ENCODE results near the gene SPATA12. TPM values are rescaled to one million over a fixed set of nuclear protein-coding genes. Genes with fewer than 3 reads are reported as not detected.

SPATA12 gene
- total RNA-seq, 1 experiment from 2014 or later: 0.22 TPM

DNA sequence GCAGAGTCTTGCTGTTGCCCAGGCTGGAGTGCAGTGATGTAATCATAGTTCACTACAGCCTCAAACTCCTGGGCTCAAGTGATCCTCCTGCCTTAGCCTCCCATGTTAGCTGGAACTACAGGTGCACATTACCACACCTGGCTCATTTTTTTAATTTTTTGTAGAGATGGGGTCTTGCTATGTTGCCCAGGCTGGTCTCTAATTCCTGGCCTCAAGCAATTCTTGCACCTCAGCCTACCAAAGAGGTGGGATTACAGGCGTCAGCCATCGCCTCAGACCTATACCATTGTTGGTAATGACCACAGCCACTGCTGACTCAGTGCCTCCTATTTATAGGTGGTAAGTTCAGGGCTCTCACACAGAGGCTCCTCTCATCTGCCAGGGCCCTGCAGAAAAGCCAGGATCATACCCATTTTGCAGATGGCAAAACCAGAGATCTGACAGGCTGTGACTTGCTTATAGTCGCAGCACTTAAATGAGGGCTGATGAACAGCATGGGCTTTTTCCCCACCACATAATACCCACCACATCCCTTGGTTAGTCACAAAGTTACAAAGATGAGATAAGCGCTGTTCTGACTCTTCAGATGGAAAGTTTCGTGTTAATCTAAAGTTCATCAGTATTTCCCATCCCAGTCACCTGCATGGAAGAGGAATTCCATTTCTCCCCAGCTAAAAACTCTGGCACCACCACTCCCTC is 21.8 kb upstream of the SPATA12 start:
- TF ChIP-seq, protein P1, sequence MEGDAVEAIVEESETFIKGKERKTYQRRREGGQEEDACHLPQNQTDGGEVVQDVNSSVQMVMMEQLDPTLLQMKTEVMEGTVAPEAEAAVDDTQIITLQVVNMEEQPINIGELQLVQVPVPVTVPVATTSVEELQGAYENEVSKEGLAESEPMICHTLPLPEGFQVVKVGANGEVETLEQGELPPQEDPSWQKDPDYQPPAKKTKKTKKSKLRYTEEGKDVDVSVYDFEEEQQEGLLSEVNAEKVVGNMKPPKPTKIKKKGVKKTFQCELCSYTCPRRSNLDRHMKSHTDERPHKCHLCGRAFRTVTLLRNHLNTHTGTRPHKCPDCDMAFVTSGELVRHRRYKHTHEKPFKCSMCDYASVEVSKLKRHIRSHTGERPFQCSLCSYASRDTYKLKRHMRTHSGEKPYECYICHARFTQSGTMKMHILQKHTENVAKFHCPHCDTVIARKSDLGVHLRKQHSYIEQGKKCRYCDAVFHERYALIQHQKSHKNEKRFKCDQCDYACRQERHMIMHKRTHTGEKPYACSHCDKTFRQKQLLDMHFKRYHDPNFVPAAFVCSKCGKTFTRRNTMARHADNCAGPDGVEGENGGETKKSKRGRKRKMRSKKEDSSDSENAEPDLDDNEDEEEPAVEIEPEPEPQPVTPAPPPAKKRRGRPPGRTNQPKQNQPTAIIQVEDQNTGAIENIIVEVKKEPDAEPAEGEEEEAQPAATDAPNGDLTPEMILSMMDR (conservative IDR thresholded peaks at IDR 0.05): no peak

More for the DNA sequence above, 21.8 kb upstream of the SPATA12 start:
- H3K27me3 Mint-ChIP-seq (ENCODE audit: low read depth): no peaks in the 10 kb centered on the region
- Histone ChIP-seq H3K9me3 (ENCODE audit: control insufficient read depth, low read depth, low read length) (no peaks in the 10 kb centered on the region), H3K23me2 (ENCODE audit: insufficient read length, low read depth, low read length, poor library complexity, severe bottlenecking) (no peaks in the 10 kb centered on the region), H4K8ac (replicated peaks; ENCODE audit: insufficient read length, low read depth, low read length) (no peak overlapping the region), H2BK5ac (ENCODE audit: insufficient read length, low read length) (no peak overlapping the region), H2BK15ac (ENCODE audit: low read depth, low read length) (no peak overlapping the region), H3T11ph (ENCODE audit: low read length) (no peak overlapping the region), H3K56ac (ENCODE audit: insufficient read length, low read depth, low read length) (no peak overlapping the region), H3K18ac (ENCODE audit: insufficient read length, low read depth, low read length) (no peak overlapping the region), H3K4ac (ENCODE audit: low read depth, low read length) (no peak overlapping the region), H2BK20ac (ENCODE audit: low read depth, low read length, poor library complexity, severe bottlenecking) (no peak overlapping the region), H3K14ac (ENCODE audit: insufficient read depth, low read length) (no peak overlapping the region; the same call in 1 of the 2 replicates), H4K20me1 (ENCODE audit: control insufficient read depth, insufficient read depth, insufficient read length) (no peaks in the 10 kb centered on the region), H3K23ac (ENCODE audit: insufficient read length, low read depth, low read length) (no peak overlapping the region), H3K79me1 (ENCODE audit: insufficient read depth, low read depth, low read length, poor library complexity, severe bottlenecking) (no peaks in the 10 kb centered on the region), H3K9ac (ENCODE audit: extremely low read depth, insufficient read length, low read length) (no peak overlapping the region), H3K27ac (ENCODE audit: insufficient read length, low read depth, low read length) (no peak overlapping the region), H3K4me2 (ENCODE audit: insufficient read depth, insufficient read length, low read length) (no peak overlapping the region), H3K27me3 (ENCODE audit: insufficient read depth, low read length) (no peaks in the 10 kb centered on the region), H2AK5ac (ENCODE audit: insufficient read length, low read length) (no peak overlapping the region), H3K79me2 (ENCODE audit: insufficient read depth, low read length) (no peaks in the 10 kb centered on the region), H2BK120ac (ENCODE audit: low read depth, low read length, poor library complexity, severe bottlenecking) (no peak overlapping the region), H2BK12ac (ENCODE audit: insufficient read length, low read depth, low read length) (no peak overlapping the region), H2AFZ (ENCODE audit: low read length) (no peak overlapping the region), H3K4me1 (ENCODE audit: insufficient read depth, low read length) (peaks cover 4% of the 10 kb centered on the region; the same call in 1 of the 2 replicates), H4K5ac (ENCODE audit: insufficient read length, low read depth, low read length) (no peak overlapping the region), H4K91ac (ENCODE audit: insufficient read length, low read depth, low read length) (no peak overlapping the region)
- H3K4me1 Mint-ChIP-seq: peaks cover 0 to 4% of the 10 kb centered on the region in 2 experiments; a peak in 2 of 4 replicates
- WGBS (ENCODE audit: extremely low coverage, insufficient read length, low lambda C conversion rate): no CpG with 5 or more reads among the region's 5 CpGs
- H3K4me3 Mint-ChIP-seq: no peak overlapping the region
- no peak for DNase-seq
- no peak overlapping the region for H3K27ac Mint-ChIP-seq
- no peaks in the 10 kb centered on the region for H3K36me3 Mint-ChIP-seq (ENCODE audit: insufficient read depth in 1 of 3, low read depth in 3 of 3)
- no peaks in the 10 kb centered on the region for H3K9me3 Mint-ChIP-seq
